HL-60 (cell line): Measurements from ENCODE around the gene HMCN1.
"Not testable (repeated sequence)": the region's sequence is repeated elsewhere in the genome, so short reads cannot be mapped to it uniquely, and the experiment has no call there.

Experiments
- DNase-seq, 2 experiments: peaks; one replicate each; pipeline ENCODE4 v3.0.0-alpha.2; 2010 to 2020; ENCODE audit warnings: low read depth in 1 of 2, low spot score in 1 of 2
- H3K27ac ChIP-seq: fragments of 250-450 bp; sonication (Bioruptor Pico); replicated peaks from 2 replicates; pipeline ENCODE4 v1.5.1; 2020; ENCODE audit warnings: mild to moderate bottlenecking, moderate library complexity
- H3K27me3 ChIP-seq: fragments of 250-450 bp; sonication (Bioruptor Pico); 2 replicates; pipeline ENCODE4 v1.5.1; 2021; ENCODE audit warnings: mild to moderate bottlenecking, moderate library complexity; ENCODE audit not compliant: insufficient read depth, poor library complexity, severe bottlenecking
- H3K4me3 ChIP-seq: replicated peaks from 2 replicates; pipeline ENCODE4 v1.5.1; 2011; ENCODE audit warnings: mild to moderate bottlenecking, control low read depth, low read length; ENCODE audit not compliant: insufficient read depth
- CTCF ChIP-seq: IDR thresholded peaks from one replicate; pipeline ENCODE4 v1.5.1; 2011; ENCODE audit warnings: low read length, control low read depth, inconsistent platforms; ENCODE audit not compliant: insufficient read depth
- GABPA ChIP-seq: IDR thresholded peaks from 2 replicates; pipeline ENCODE4 v1.6.1; 2012; ENCODE audit warnings: low read depth
- POLR2AphosphoS5 ChIP-seq: IDR thresholded peaks from 2 replicates; pipeline ENCODE4 v1.6.1; 2012; ENCODE audit warnings: low read depth
- REST ChIP-seq: IDR thresholded peaks from 2 replicates; pipeline ENCODE4 v1.6.1; 2012; ENCODE audit warnings: low read depth; ENCODE audit not compliant: insufficient replicate concordance
- SPI1 ChIP-seq: IDR thresholded peaks from 2 replicates; pipeline ENCODE4 v1.6.1; 2012; ENCODE audit warnings: low read depth, mild to moderate bottlenecking, borderline replicate concordance

HMCN1 gene

GRCh38 chr1:185776522-185776921 lies 42.3 kb downstream of the HMCN1 start:
- H3K27ac ChIP-seq = no peak overlapping the region
- no peak for TF ChIP-seq REST
- TF ChIP-seq SPI1 = no peak
- no peak for TF ChIP-seq GABPA
- TF ChIP-seq POLR2AphosphoS5 = no peak
- TF ChIP-seq CTCF = no peak
- DNase-seq = no peak

GRCh38 chr1:185783860-185784259 lies 49.7 kb downstream of the HMCN1 start:
- H3K27ac ChIP-seq, H3K4me3 ChIP-seq, H3K27me3 ChIP-seq, DNase-seq: not testable (repeated sequence)

More at GRCh38 chr1:185776522-185776921, 42.3 kb downstream of the HMCN1 start:
- H3K4me3 ChIP-seq = no peak overlapping the region
- H3K27me3 ChIP-seq = no peaks in the 10 kb centered on the region

- H3K4me3 ChIP-seq = no peak overlapping the region
- no peak overlapping the region for H3K27ac ChIP-seq
- DNase-seq = no peak
- TF ChIP-seq SPI1 (no peak), GABPA (no peak), POLR2AphosphoS5 (no peak), REST (no peak), CTCF (no peak)
- H3K27me3 ChIP-seq = no peaks in the 10 kb centered on the region
Measured at GRCh38 chr1:185785586-185785985, 51.4 kb downstream of the HMCN1 start.

GRCh38 chr1:185786524-185786923 lies 52.3 kb downstream of the HMCN1 start:
- TF ChIP-seq REST = no peak
- TF ChIP-seq SPI1 = no peak
- no peak for TF ChIP-seq CTCF
- no peak for TF ChIP-seq GABPA
- TF ChIP-seq POLR2AphosphoS5 = no peak
- no peak for DNase-seq

More at GRCh38 chr1:185786524-185786923, 52.3 kb downstream of the HMCN1 start:
- no peaks in the 10 kb centered on the region for H3K27me3 ChIP-seq
- H3K27ac ChIP-seq = no peak overlapping the region
- no peak overlapping the region for H3K4me3 ChIP-seq
